22Rv1 (cell line): ENCODE measurements around the gene KCNV2.

Source experiments
- ZFX ChIP-seq: fragments of 450-650 bp; IDR thresholded peaks from 2 replicates; pipeline ENCODE4 v1.6.1; 2017; ENCODE audit warnings: antibody characterized with exemption, borderline replicate concordance
- TF ChIP-seq, protein P1 (sequence below): fragments of 450-650 bp; IDR thresholded peaks from 2 replicates; pipeline ENCODE4 v1.5.1; 2017; ENCODE audit warnings: mild to moderate bottlenecking

DNA sequence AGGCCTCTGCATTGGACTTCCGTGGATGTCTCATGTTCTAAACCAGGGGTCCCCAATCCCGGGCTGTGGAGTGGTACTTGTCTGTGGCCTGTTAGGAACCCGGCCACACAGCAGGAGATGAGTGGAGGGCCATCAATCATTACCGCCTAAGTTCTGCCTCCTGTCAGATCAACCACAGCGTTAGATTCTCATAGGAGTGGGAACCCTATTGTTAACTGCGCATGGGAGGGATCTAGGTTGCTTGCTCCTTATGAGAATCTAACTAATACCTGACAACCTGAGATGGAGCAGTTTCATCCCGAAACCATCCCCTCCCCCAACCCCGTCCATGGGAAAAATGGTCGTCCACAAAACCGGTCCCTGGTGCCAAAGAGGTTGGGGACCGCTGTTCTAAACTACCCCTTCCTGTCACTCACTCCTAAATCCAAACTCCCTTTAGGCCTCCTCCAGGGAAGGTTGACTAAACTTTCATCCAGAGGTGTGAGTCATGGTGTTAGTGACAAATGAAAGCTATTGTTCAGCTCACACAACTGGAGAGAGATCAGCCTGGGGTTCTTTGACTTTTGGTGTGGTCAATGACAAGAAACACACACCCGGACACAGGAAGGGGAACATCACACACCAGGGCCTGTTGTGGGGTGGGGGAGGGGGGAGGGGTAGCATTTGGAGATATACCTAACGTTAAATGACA, 9.5 kb downstream of the KCNV2 start:
- TF ChIP-seq, protein P1, sequence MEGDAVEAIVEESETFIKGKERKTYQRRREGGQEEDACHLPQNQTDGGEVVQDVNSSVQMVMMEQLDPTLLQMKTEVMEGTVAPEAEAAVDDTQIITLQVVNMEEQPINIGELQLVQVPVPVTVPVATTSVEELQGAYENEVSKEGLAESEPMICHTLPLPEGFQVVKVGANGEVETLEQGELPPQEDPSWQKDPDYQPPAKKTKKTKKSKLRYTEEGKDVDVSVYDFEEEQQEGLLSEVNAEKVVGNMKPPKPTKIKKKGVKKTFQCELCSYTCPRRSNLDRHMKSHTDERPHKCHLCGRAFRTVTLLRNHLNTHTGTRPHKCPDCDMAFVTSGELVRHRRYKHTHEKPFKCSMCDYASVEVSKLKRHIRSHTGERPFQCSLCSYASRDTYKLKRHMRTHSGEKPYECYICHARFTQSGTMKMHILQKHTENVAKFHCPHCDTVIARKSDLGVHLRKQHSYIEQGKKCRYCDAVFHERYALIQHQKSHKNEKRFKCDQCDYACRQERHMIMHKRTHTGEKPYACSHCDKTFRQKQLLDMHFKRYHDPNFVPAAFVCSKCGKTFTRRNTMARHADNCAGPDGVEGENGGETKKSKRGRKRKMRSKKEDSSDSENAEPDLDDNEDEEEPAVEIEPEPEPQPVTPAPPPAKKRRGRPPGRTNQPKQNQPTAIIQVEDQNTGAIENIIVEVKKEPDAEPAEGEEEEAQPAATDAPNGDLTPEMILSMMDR, result no peak
- TF ChIP-seq ZFX, result no peak
